Activated CD4-positive, CD25-positive, alpha-beta regulatory T cell treated with anti-CD3 and anti-CD28 coated beads, Interleukin-2, amount 50 U/mL, for 24 hours (primary cell): Measurements from ENCODE around the gene HTT.
"Not testable (repeated sequence)": the region's sequence is repeated elsewhere in the genome, so short reads cannot be mapped to it uniquely, and the experiment has no call there.

Experiments used
- ATAC-seq, 2 donors: fragments of 150-1000 bp; cut with Tn5 transposase; one replicate each; pipeline ENCODE4 v1.10.0; 2021; ENCODE audit warnings: mild to moderate bottlenecking in 1 of 2, moderate library complexity in 1 of 2

HTT gene

DNA sequence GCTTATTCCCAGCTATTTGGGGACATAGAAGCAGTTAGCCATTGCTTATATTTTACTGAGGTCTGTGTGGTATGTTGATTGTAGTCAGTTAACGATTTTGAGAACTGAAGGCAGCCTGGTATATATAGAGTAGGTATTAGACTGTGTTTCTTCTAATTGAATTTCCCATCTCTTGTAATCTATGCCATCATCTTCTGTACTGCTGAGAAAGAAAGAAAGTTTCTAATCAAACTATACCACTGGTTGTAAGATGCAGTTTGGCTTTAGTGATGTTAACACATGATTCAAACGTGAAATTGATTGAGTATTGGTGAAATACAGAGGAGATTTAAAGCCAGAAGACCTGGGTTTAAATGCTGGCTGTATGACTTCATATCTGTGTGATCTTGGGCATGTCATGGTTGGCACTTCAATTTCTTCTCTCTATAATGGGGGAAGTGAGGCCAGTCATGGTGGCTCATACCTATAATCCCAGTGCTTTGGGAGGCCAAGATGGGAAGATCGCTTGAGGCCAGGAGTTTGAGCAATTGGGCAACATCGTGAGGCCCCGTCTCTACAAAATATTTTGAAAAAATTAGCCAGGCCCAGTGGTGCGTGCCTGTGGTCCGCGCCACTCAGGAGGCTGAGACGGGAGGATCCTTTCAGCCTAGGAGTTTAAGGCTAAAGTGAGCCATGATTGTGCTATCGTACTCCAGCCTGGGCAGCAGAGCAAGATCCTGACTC, 11.6 kb downstream of the HTT start:
- ATAC-seq, result peak; percentile 23 to 27

DNA sequence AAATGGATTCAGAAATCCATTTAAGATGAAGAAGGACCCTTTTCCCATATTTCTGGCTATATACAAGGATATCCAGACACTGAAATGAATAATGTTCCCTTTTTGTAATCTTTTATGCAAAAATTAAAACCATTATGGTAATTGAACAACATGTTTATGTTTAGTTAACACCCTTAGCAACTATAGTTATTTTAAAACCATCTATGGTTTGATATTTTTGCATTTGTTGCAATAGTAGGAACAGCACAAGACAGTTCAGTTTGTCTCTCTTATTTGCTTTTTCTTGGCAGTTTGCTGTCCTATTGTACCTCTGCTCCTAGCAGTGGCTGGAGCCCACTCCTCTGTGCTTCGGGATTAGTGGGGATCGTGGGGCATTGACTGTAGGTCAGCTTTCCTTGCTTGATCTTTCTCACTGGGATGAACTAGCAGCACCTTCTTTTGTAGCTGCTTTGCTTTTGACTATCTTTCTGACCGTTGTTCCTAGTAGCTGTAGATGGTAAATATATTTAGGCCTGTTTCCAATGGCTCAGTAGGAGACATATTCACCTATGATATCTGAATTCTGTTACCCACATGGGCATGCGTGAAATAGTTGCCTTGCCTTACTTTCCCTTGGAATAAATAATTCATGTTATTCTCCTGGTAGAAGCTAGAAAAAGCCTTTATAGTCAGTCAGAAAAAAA, 12.8 kb downstream of the HTT start:
- ATAC-seq, result no peak

DNA sequence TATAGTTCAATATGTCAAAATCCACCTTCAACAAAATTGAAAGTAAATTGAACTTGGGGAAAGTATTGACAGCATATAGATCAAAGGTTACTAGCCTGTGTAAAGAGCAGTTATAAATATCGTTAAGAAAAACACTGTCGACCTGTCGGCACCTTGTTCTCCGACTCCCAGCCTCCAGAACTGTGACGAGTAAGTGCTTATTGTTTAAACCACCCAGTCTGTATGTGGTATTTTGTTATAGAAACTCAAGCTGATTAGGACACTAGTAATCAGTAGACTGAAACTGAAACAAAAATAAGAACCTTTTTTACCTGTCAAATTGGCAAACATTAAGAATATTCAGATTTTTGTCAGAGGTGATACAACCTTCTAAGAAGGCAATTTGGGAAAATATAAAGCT, 17.0 kb downstream of the HTT start:
- peak; percentile 84 to 90 for ATAC-seq

DNA sequence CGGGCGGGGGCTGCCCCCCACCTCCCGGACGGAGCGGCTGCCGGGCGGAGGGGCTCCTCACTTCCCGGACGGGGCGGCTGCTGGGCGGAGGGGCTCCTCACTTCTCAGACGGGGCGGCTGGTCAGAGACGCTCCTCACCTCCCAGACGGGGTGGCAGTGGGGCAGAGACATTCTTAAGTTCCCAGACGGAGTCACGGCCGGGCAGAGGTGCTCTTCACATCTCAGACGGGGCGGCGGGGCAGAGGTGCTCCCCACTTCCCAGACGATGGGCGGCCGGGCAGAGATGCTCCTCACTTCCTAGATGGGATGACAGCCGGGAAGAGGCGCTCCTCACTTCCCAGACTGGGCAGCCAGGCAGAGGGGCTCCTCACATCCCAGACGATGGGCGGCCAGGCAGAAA, 20.2 kb downstream of the HTT start:
- ATAC-seq, result not testable (repeated sequence)

DNA sequence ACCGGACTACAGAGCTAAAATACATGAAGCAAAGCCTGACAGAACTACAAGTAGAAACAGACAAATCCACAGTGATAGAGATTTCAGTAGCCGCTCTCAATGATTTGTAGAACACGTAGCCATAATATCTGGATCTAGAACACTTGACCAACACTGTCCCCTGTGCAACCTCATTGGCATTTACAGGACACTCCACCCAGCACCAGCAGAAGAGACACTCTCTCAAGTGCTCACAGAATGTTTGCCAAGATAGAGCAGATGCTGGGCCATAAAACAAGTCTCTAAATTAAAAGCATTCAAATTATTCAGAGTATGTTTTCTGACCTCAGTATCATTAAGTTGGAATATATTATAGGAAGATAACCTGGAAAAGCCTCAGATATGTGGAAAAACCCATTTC, 21.7 kb downstream of the HTT start:
- ATAC-seq, result no peak

DNA sequence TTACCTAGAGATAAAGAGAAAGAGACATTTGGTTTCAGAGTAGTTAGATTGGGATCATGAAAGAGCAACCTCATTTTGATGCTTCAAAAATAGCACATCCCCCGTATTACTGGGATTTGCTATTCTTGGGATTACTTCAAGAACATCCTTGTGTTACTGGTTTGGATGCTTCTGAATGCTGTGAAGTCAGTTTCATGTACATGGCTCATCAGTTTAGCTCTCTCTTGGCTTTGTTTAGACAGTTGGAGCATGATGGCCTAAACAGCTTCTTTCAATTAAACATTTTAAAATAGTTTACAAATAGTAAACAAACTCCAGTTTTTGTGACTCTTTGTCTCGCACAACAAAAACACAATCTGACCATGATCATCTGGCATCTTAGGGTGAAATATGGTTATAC, 23.9 kb downstream of the HTT start:
- ATAC-seq, result no peak

DNA sequence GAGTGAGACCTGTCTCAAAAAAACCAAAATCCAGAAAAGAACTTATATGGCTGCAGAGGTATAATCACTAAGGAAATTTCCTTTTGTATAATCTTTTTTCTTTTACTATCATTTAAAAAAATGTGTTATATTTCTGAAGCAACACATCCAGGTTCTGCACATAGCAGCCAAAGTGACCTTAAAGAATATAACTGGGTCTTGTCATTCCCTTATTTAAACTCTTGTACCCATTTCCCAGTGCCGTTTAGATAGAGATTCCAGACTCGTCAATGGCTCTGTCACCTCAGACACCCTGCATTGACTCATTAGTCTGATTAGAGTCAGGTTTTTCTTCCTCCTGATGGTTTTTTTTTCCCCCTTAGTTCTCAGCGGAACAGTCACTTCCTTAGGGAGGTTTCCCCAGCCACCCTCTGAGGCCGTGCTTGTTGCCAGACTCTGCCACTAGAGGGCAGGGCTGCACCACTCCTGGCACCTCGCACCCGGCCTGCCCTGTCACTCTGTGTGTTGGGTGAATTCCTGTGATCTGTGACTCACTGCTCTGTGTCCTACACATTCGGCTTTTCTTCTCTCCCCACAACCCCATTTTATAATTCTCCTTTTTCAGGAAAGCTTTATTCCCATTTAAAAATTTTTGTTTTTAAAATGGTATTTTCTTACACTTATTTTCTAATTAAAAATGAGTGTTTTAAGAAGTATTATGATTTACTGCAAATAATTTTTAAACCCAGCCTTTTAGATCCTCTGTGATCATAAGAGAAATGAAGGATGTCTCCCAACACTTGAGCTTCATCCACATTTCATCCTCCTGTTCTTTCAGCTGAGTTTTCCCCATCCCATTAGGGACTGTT, 32.1 kb downstream of the HTT start:
- peak; percentile 100 for ATAC-seq

DNA sequence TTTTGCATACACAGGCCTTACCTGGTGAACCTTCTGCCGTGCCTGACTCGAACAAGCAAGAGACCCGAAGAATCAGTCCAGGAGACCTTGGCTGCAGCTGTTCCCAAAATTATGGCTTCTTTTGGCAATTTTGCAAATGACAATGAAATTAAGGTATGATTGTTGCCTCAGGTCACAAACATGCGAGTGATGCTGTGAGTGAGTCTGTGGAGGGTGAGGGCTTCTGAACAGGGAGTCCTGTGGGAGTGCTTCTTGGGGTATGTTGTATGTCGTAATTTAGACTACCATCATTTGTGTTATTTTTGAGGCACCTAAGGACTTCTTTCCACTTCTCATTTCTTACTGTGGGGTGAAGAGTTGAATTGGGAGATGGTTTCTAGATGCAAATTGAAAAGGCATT, 32.8 kb downstream of the HTT start:
- no peak for ATAC-seq

DNA sequence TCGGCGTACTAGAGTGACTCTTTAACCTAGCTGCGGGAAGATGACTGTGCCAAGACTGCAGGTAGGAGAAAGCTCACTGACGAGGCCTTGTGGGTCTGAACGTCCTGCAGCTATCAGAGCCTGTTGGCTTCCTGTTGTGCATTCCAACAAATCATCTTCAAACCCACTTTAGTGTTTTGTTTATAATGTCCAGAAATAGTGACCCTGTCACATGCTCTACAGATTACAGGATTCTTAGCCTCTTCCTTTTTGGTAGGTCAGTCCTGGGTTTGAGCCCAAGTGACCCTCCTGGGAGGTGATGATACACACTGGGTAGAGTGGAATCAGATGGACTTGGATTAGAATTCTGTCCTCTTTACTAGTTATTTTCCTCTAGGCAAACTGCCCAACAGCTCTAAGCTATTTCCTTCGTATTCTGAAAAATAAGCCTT, 33.2 kb downstream of the HTT start:
- no peak for ATAC-seq

DNA sequence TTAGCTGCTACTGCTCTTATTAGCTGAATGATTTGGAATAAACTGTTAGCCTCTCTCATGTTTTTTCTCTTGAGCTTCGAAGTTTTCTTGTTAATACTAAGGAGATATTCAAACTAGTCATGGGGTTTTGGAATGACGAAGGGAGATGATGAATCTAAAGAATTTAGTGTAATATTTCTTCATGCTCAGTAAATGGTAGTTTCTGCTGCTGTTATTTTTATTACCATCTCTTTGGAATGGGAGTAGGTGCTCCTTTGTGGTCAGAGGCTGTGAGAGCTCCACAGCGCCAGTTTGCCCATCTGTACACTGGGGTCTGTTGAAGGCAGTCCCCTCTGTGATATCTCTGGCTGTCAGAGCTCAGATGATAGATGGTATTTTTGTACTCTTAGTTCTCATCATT, 33.7 kb downstream of the HTT start:
- no peak for ATAC-seq

DNA sequence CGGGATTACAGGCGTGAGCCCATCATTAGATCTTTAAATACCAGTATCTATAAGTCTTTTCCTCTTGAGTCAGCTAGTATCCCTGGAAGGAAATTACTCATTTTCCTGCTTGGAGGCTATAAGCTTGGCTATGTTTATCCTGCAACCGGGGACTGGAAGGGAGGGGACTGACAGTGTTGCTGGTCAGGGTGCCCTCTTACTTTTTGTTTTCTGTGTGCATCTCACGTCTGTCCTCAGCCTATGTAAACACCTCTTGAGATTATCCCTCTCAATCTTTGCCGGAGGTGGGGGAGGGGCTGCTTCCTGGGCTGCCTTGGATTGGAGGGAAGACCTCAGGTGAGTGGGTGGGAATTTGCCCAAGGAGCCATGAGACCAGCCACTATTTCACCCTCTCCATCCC, 37.0 kb downstream of the HTT start:
- ATAC-seq, result no peak

DNA sequence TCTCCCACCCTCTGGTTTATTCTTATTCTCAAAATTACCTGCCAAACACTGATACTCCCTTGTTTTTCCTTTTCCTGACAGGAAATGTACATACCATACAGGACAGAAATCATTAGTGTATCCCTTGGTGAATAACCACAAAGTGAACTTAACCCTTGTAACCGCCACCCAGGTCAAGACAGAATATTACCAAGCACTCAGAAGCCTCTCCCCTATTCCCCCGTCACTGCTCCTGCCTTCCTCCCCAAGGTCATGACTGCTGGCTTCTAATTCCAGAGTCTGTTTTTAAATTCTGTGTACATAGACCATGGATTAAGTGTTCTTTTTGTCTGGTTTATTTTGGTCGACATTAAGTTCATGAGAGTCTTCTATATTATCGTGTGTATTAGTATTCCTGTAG, 37.7 kb downstream of the HTT start:
- no peak for ATAC-seq

DNA sequence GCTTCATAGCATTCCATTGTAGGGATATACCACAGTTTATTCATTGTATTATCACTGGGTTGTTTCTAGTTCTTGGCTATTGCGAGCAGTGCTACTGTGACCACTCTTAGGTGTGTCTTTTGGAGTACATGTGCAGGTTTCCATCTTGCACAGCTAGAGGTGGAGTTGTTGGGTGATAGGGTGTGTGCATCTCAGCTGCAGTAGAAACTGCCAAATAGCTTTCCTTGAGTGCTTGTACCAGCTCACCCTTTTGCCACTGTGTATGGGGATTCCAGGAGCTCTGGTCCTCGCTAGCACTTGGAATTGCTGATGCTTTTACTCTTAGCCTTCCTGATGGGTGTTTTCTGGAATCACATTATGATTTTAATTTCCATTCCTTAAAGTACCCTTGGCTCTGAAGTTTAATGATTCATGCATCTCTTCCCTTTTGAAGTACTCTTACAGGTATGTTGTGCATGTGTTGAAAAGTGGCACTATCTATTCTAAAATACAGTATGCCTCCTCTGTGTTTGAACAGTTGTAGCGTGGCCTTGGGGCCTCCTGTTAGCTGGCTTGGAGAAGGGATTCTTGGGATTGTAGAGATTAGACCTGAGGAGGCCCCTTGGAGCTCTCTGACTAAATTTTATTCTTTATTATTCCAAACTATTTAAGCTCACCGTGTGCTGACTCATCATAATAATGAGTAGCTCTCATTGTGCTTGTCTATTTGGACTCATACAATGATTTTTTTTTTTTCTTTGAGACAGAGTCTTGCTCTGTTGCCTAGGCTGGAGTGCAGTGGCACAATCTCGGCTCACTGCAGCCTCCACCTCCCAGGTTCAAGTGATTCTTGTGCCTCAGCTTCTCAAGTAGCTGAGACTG, 38.4 kb downstream of the HTT start:
- ATAC-seq, result no peak

DNA sequence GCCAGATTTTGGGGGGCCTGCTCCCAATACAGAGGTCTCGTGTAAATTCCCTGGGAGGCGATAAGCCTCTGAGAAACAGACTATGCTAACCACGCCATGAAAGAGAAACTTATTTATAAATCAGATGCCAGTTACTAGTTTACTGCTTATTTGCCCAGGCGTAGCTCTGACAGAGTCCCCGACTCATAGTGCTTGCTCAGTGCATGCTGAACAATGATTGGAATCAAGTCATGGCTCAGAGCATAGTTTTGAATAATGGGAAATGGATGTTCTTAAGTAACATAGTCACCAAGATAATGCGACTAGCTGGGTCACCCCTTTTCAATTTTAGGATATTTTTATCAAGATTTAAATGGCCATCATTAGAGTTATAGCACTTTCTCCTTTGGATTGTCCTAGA, 39.9 kb downstream of the HTT start:
- no peak for ATAC-seq

DNA sequence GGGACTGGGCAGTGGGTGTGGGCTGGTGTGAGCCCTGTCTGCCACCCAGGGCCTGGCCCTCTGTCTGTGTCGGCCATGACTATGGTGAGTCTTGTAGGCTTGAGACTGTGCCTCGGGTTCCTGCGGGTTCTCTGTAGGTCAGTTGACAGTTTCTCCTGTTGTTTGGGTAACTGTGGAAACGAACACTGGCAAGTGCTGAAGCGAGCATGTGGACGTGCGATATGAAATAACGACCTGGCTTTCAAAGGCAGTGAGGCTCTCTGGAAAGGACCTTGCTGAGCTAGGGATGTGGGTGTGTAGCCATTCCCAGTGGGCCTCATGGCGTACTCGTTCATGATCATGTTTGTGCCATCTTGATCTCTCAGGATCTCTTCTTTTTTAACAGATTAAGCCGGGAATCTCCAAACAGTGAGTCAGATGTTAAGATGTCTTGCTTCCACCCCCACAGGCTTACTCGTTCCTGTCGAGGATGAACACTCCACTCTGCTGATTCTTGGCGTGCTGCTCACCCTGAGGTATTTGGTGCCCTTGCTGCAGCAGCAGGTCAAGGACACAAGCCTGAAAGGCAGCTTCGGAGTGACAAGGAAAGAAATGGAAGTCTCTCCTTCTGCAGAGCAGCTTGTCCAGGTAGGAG, 41.3 kb downstream of the HTT start:
- no peak for ATAC-seq

DNA sequence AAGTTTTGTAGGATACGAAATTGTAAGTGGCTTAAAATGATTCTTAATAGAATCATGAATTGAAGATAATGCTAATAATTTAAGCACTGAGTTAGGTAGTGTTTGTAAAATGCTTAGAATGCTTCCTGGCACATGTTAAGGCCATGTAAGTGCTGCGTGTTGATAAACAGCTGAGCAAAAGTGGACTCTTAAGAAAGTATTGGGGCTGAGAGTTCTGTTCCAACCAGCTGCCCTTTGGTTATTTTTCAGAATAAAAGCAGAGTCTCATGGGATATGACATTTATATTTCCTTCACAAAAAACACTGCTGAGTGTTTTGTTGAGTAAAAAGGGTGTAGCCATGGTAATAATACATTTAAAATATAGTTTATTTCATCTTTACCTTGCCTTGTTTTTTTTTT, 42.5 kb downstream of the HTT start:
- ATAC-seq, result no peak

DNA sequence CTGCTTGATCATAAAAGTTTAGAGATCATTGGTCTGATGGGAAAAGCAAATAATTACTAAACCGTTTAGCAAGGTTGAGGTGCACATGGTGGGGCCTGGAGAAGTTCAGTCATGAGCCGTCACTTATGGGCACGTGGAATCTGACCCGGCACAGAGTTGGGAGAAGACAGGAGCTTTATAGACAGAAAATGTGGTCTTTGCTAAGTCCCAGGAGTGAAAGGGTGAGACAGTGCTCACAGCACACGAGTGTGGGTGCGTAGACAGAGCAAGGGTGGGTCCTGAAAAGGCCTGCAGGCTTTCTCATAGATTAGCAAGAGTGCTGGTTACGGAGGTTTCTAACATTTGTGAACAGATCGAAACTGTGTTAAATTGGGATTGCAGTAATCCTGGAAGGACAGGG, 43.8 kb downstream of the HTT start:
- ATAC-seq, result no peak

DNA sequence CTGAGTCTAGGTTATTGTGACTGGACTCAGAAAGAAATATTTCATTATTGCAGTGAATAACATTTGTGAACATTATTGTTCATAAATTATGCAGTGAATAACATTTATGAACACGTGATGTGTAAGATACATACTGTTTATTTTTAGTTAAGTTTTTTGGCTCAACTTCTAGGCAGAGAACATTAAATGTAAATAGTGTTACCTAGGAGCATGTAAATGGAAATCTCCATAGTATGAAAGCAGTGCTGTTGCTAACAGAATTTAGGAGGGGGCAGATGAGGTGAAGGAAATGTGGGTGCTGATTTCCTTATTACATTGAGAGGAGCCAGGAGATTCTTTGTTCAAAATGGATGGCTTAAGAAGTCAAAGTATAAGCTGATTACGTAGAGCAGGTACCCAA, 45.0 kb downstream of the HTT start:
- ATAC-seq, result no peak

DNA sequence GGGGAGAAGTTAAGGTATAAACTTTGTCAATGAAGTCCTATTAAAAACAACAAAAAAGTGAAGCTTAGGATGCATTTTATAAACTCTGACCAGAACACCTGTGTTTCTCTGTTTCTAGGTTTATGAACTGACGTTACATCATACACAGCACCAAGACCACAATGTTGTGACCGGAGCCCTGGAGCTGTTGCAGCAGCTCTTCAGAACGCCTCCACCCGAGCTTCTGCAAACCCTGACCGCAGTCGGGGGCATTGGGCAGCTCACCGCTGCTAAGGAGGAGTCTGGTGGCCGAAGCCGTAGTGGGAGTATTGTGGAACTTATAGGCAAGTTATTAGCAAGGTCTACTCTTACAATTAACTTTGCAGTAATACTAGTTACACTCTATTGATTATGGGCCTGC, 46.6 kb downstream of the HTT start:
- ATAC-seq, result no peak

DNA sequence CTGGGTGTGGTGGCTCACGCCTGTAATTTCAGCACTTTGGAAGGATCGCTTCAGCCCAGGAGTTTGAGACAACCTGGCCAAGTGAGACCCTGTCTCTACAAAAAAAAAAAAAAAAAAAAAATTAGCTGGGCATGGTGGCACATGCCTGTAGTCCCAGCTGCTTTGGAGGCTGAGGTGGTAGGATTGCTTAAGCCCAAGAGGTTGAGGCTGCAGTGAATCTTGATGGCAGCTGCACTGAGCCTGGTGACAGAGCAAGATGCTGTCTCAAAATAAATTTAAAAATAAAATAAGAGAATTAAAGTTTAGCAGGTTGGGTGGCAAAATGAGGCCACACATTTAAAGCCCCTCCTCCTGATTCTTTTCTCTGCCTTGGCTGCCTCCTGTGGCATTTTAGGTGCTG, 47.1 kb downstream of the HTT start:
- no peak for ATAC-seq

DNA sequence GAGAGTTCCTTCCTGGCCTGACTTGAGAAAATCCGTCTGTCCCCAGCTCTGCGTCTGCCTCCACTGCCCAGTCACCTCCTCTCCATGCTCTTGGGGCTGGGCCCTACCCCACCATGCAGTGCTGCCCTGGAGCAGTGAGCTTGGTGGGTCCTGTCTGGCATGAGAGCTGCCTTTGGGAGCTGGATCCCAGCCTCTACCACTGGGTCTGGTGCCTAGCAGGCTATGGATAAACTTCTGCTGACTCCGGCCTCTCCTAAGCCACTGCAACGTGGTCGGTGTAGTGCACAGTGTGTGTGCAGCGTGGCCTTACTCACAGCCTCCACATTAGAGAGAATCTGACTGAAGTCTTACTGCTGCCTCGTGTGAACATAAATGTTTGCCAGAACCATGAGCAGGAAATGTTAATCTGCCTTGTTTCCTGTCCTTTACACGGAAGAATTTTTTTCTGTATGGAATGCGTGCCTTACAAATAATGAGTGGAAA, 47.6 kb downstream of the HTT start:
- ATAC-seq, result peak; percentile 60 to 63

DNA sequence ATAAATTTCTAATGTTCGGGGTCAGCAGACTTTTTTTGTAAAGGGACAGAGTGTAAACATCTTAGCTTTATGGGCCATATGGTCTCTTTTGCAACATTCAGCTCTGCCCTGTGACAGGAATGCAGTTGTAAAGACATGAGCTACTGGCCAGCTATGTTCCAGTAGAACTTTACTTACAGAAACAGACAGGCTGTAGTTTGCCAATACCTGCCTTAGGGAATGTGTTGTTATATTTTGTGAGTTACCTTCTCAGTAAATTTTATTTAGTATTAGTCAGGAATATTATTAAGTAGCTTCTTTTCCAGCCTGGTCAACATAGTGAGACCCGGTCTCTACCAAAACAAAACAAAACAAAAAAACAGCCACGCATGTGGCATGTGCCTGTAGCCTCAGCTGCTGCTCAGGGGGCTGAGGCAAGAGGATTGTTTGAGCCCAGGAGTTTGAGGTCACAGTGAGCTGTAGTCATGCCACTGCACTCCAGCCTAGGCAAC, 48.7 kb downstream of the HTT start:
- ATAC-seq, result no peak
